Measurements from ENCODE around the gene LMAN1. TPM values are rescaled to one million over a fixed set of nuclear protein-coding genes. Genes with fewer than 3 reads are reported as not detected.

The LMAN1 gene
- total and polyA plus RNA-seq, 7 donors, result 15.7 to 64.0 (median 33.0) TPM

- Histone ChIP-seq H3K27ac (no peak overlapping the region), H3K4me3 (no peak overlapping the region), H3K9me3 (no peaks in the 10 kb centered on the region), H3K27me3 (ENCODE audit: insufficient read depth in 3 of 3, low read length in 2 of 3) (peaks cover 0 to 2% (median 0%) of the 10 kb centered on the region in 3 donors), H3K36me3 (ENCODE audit: insufficient read depth in 1 of 2, low read depth in 1 of 2) (no peaks in the 10 kb centered on the region), H3K4me1 (peaks cover 10% of the 10 kb centered on the region)
- intact Hi-C loops (cut with DNase I), result no loop called here
- TF ChIP-seq CTCF (IDR thresholded peaks at IDR 0.05), result no peak
- no peak for DNase-seq
- 86 to 89% (median 87%) methylated on average over 6 of the region's 6 CpGs for WGBS, 3 donors
- no peak for ATAC-seq
These were observed 22.9 kb upstream of the LMAN1 start for GRCh38 chr18:59381949-59382348.

- Histone ChIP-seq H3K27me3 (ENCODE audit: insufficient read depth in 3 of 3, low read length in 2 of 3) (peaks cover 0 to 2% (median 0%) of the 10 kb centered on the region in 3 donors), H3K27ac (no peak overlapping the region), H3K9me3 (no peaks in the 10 kb centered on the region), H3K4me1 (peaks cover 10% of the 10 kb centered on the region), H3K36me3 (ENCODE audit: insufficient read depth in 1 of 2, low read depth in 1 of 2) (no peaks in the 10 kb centered on the region), H3K4me3 (no peak overlapping the region)
- intact Hi-C loops (cut with DNase I), result no loop called here
- DNase-seq, result no peak
- no peak for TF ChIP-seq CTCF (IDR thresholded peaks at IDR 0.05)
- 87 to 95% (median 91%) methylated on average over 5 of the region's 5 CpGs for WGBS, 3 donors
- no peak for ATAC-seq
These were observed 21.6 kb upstream of the LMAN1 start for GRCh38 chr18:59380706-59381105.

GRCh38 chr18:59379772-59380522 is 20.9 kb upstream of the LMAN1 start:
- intact Hi-C loops (cut with DNase I), result no loop called here
- Histone ChIP-seq H3K9me3 (no peaks in the 10 kb centered on the region), H3K27ac (no peak overlapping the region), H3K36me3 (ENCODE audit: insufficient read depth in 1 of 2, low read depth in 1 of 2) (no peaks in the 10 kb centered on the region), H3K4me3 (no peak overlapping the region), H3K4me1 (peaks cover 3% of the 10 kb centered on the region), H3K27me3 (ENCODE audit: insufficient read depth in 3 of 3, low read length in 2 of 3) (peaks cover 0 to 2% (median 0%) of the 10 kb centered on the region in 3 donors)
- TF ChIP-seq CTCF (IDR thresholded peaks at IDR 0.05), result no peak
- DNase-seq (no peak), ATAC-seq (no peak)
- WGBS, 3 donors, result 80 to 86% (median 84%) methylated on average over 3 of the region's 3 CpGs

- Histone ChIP-seq H3K9me3 (no peaks in the 10 kb centered on the region), H3K4me1 (no peaks in the 10 kb centered on the region), H3K27ac (no peak overlapping the region), H3K4me3 (no peak overlapping the region), H3K36me3 (ENCODE audit: insufficient read depth in 1 of 2, low read depth in 1 of 2) (no peaks in the 10 kb centered on the region), H3K27me3 (ENCODE audit: insufficient read depth in 3 of 3, low read length in 2 of 3) (peaks cover 0 to 2% (median 0%) of the 10 kb centered on the region in 3 donors)
- no peak for TF ChIP-seq CTCF (IDR thresholded peaks at IDR 0.05)
- WGBS, 3 donors, result 54 to 62% (median 60%) methylated on average over 5 of the region's 5 CpGs
- no peak for ATAC-seq
- DNase-seq, result no peak
- intact Hi-C loops (cut with DNase I), result no loop called here
These were observed 18.7 kb upstream of the LMAN1 start for GRCh38 chr18:59377613-59378337.
